Measurements from ENCODE around the gene RPS27L.
A peak's percentile ranks its signal among the peaks of the same experiment; 100 is the strongest.

The RPS27L gene

GRCh38 chr15:63191895-63192618, 34.8 kb upstream of the RPS27L start:
- H3K27me3 Mint-ChIP-seq, result no peaks in the 10 kb centered on the region
- no peaks in the 10 kb centered on the region for H3K9me3 Mint-ChIP-seq
- peak overlapping the region; percentile 99 for H3K27ac Mint-ChIP-seq
- peak; percentile 26 to 68 for DNase-seq (ENCODE audit: low spot score in 2 of 2)
- peak overlapping the region; percentile 96 for H3K4me3 Mint-ChIP-seq
- H3K4me1 Mint-ChIP-seq, result peaks cover 55% of the 10 kb centered on the region
- peaks cover 2% of the 10 kb centered on the region for H3K36me3 Mint-ChIP-seq
- peak; percentile 72 for ATAC-seq (ENCODE audit: low read depth)

DNA sequence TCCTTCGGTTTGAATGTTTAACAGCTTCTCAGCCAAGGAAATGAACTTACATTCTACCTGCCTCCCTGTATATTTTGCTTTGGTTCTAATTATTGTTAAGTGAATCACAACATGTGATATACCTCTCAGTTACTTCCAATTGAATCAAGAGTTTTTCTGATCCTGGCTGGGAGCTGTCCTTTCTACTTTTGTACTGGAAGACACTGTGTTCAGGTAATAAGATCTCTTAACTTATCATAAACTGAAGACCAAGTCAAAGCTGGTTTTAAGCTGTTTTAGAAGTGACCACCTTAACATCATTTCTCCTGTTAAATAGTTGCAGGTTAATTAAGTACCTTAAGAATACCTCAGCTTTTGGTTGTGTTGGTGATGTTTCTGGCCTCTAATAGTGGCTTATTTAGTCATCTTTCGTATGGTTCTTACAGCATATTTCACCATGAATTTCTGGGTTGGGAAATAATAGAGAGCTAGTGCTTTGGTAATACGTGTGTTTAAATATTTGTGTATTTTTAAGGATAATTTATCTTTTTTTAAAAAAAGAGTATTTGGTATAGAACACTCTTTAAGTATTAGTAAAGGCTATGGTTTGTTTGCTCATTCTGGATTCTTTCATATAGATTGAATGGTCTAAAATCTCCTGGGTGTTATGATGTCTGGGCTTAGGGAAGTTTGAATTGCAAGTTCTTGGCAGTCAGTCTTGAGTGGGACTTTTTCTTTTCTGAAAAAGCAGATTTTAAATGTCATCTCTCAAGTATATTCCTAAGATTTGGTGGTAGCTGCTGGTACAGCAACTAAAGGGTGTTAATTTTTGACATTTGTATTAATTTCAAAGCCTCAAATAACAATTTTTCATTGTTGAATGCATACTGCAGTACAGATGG, 33.7 kb upstream of the RPS27L start:
- H3K27me3 Mint-ChIP-seq, result no peaks in the 10 kb centered on the region
- H3K36me3 Mint-ChIP-seq, result peaks cover 2% of the 10 kb centered on the region
- no peak for DNase-seq (ENCODE audit: low spot score in 2 of 2)
- H3K9me3 Mint-ChIP-seq, result no peaks in the 10 kb centered on the region
- H3K27ac Mint-ChIP-seq, result peak overlapping the region; percentile 99
- peak overlapping the region; percentile 96 for H3K4me3 Mint-ChIP-seq
- peaks cover 51% of the 10 kb centered on the region for H3K4me1 Mint-ChIP-seq
- no peak for ATAC-seq (ENCODE audit: low read depth)

- Mint-ChIP-seq H3K27ac (peak overlapping the region; percentile 99), H3K4me1 (peaks cover 43% of the 10 kb centered on the region), H3K4me3 (peak overlapping the region; percentile 96), H3K27me3 (no peaks in the 10 kb centered on the region), H3K9me3 (no peaks in the 10 kb centered on the region), H3K36me3 (peaks cover 2% of the 10 kb centered on the region)
- ATAC-seq (ENCODE audit: low read depth) (no peak), DNase-seq (ENCODE audit: low spot score in 2 of 2) (no peak)
These were observed 32.9 kb upstream of the RPS27L start for GRCh38 chr15:63189941-63190768.

GRCh38 chr15:63188926-63189871, 31.9 kb upstream of the RPS27L start, which contains the start of gene RAB8B:
Gene RAB8B (plus strand): TSS chr15:63189606. CDS start chr15:63189625, 19 bp downstream.
- Mint-ChIP-seq H3K27me3 (no peaks in the 10 kb centered on the region), H3K36me3 (peaks cover 2% of the 10 kb centered on the region), H3K27ac (peak within 1 kb of the TSS; percentile 99), H3K9me3 (no peaks in the 10 kb centered on the region), H3K4me1 (peaks cover 39% of the 10 kb centered on the region), H3K4me3 (peak within 1 kb of the TSS; percentile 96)
- ATAC-seq (ENCODE audit: low read depth) (peak; percentile 74), DNase-seq (ENCODE audit: low spot score in 2 of 2) (peak; percentile 91 to 95)

- Mint-ChIP-seq H3K27me3 (no peaks in the 10 kb centered on the region), H3K27ac (peak overlapping the region; percentile 99), H3K36me3 (no peaks in the 10 kb centered on the region), H3K4me1 (peaks cover 33% of the 10 kb centered on the region), H3K4me3 (peak overlapping the region; percentile 96), H3K9me3 (no peaks in the 10 kb centered on the region)
- DNase-seq (ENCODE audit: low spot score in 2 of 2) (no peak), ATAC-seq (ENCODE audit: low read depth) (no peak)
These were observed 31.1 kb upstream of the RPS27L start for GRCh38 chr15:63188247-63188925.

- H3K27me3 Mint-ChIP-seq, result no peaks in the 10 kb centered on the region
- no peak overlapping the region for H3K4me3 Mint-ChIP-seq
- no peaks in the 10 kb centered on the region for H3K9me3 Mint-ChIP-seq
- no peak overlapping the region for H3K27ac Mint-ChIP-seq
- DNase-seq (ENCODE audit: low spot score in 2 of 2) (no peak), ATAC-seq (ENCODE audit: low read depth) (no peak)
- H3K4me1 Mint-ChIP-seq, result peaks cover 32% of the 10 kb centered on the region
- H3K36me3 Mint-ChIP-seq, result no peaks in the 10 kb centered on the region
These were observed 30.4 kb upstream of the RPS27L start for GRCh38 chr15:63187589-63188226.

- H3K9me3 Mint-ChIP-seq, result no peaks in the 10 kb centered on the region
- no peaks in the 10 kb centered on the region for H3K36me3 Mint-ChIP-seq
- peaks cover 17% of the 10 kb centered on the region for H3K4me1 Mint-ChIP-seq
- H3K4me3 Mint-ChIP-seq, result no peak overlapping the region
- DNase-seq (ENCODE audit: low spot score in 2 of 2), result no peak
- no peak overlapping the region for H3K27ac Mint-ChIP-seq
- H3K27me3 Mint-ChIP-seq, result no peaks in the 10 kb centered on the region
- ATAC-seq (ENCODE audit: low read depth), result no peak
These were observed 28.8 kb upstream of the RPS27L start for GRCh38 chr15:63186065-63186464.

DNA sequence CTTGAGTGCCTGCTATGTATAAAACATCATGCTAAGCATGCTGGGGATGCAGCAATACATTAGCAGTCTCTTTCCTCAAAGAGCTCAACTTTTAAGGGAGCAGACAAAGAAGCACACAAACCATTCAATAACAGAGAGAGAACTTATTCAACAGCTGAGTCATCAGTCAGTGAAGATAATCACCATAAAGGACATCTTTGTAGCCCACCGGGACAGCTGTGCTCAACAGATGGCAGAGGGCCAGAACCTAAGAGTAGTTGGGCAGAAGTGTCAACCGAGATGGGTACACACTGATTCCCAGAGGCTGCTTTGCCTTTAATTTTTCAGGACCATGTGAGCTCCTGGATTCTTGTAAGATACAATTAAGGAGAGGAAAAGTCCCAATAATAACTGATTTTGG, 27.9 kb upstream of the RPS27L start:
- no peak for DNase-seq (ENCODE audit: low spot score in 2 of 2)
- H3K4me3 Mint-ChIP-seq, result no peak overlapping the region

DNA sequence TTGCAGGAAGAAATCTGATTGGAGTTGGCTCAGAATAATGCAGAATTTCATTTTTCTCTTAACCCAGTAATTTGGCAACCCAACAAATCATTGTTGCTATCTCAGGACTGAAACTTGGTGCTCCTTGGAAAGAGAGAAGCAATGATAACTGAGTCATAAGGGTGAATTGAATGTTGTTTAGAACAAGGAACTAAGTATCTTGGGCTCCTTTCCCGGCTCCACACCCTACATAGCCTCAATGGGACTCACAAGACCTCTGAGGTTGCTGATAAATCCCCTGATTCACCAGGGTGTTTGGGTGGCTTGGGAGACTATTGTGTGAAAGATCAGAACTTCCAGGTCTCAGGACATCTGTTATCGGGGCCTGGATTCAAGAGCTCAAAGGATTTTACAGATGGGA, 24.4 kb upstream of the RPS27L start:
- no peak for DNase-seq (ENCODE audit: low spot score in 2 of 2)
- Mint-ChIP-seq H3K27ac (no peak overlapping the region), H3K9me3 (no peaks in the 10 kb centered on the region), H3K27me3 (no peaks in the 10 kb centered on the region), H3K36me3 (no peaks in the 10 kb centered on the region), H3K4me3 (no peak overlapping the region), H3K4me1 (no peaks in the 10 kb centered on the region)
- no peak for ATAC-seq (ENCODE audit: low read depth)

More for the DNA sequence above, 27.9 kb upstream of the RPS27L start:
- Mint-ChIP-seq H3K27me3 (no peaks in the 10 kb centered on the region), H3K36me3 (no peaks in the 10 kb centered on the region), H3K9me3 (no peaks in the 10 kb centered on the region), H3K4me1 (peaks cover 10% of the 10 kb centered on the region), H3K27ac (no peak overlapping the region)
- ATAC-seq (ENCODE audit: low read depth), result no peak

DNA sequence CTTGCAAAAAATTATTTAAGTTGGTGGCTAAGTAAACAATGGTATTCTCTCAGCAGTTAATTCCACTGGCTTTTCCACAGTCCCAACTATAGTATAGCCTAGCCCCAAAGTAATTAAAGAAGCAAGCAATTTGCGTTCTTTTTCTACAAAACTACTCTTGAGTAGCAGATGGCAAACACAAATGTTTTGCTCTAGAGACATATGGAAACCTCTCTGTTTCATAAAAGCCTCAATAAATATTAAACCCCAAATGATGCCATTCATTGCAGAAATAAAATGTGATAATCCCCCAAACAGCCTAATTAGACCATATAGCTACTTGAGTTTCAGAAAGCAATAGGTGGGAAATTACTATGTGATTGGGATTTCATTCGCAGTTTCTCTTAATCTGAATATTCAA, 23.5 kb upstream of the RPS27L start:
- no peak overlapping the region for H3K4me3 Mint-ChIP-seq
- ATAC-seq (ENCODE audit: low read depth) (no peak), DNase-seq (ENCODE audit: low spot score in 2 of 2) (no peak)
- no peaks in the 10 kb centered on the region for H3K36me3 Mint-ChIP-seq
- no peaks in the 10 kb centered on the region for H3K4me1 Mint-ChIP-seq
- no peaks in the 10 kb centered on the region for H3K9me3 Mint-ChIP-seq
- no peaks in the 10 kb centered on the region for H3K27me3 Mint-ChIP-seq
- no peak overlapping the region for H3K27ac Mint-ChIP-seq

GRCh38 chr15:63178034-63178433, 20.8 kb upstream of the RPS27L start:
- Mint-ChIP-seq H3K9me3 (no peaks in the 10 kb centered on the region), H3K4me1 (no peaks in the 10 kb centered on the region), H3K27ac (no peak overlapping the region), H3K4me3 (no peak overlapping the region), H3K36me3 (no peaks in the 10 kb centered on the region), H3K27me3 (no peaks in the 10 kb centered on the region)
- ATAC-seq (ENCODE audit: low read depth), result no peak
- no peak for DNase-seq (ENCODE audit: low spot score in 2 of 2)

DNA sequence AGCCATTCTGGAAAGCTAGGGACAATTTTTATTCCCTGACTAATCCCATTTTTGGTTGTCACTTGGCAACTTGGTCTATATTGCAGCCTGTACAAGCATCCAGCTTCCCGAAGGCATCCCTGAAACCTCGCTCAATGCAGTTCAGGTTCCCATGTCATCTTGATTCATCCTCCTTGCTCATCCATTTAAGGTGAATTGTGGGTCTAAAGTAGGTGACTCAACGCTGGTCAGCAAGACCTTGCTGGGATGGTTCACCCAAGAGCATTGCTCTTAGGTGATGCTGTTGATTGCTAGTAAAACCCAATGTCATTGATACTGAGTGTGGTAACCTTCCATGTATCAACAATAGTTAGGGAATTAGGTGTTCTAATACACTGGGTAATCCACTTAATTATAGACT, 19.0 kb upstream of the RPS27L start:
- H3K36me3 Mint-ChIP-seq, result no peaks in the 10 kb centered on the region
- no peaks in the 10 kb centered on the region for H3K27me3 Mint-ChIP-seq
- ATAC-seq (ENCODE audit: low read depth) (no peak), DNase-seq (ENCODE audit: low spot score in 2 of 2) (no peak)
- no peak overlapping the region for H3K27ac Mint-ChIP-seq
- no peaks in the 10 kb centered on the region for H3K9me3 Mint-ChIP-seq
- H3K4me3 Mint-ChIP-seq, result no peak overlapping the region
- no peaks in the 10 kb centered on the region for H3K4me1 Mint-ChIP-seq

All from memory B cell (primary cell).